Pons (tissue), 1 donor: ENCODE measurements around the gene LCOR.
"Not testable (repeated sequence)": the region's sequence is repeated elsewhere in the genome, so short reads cannot be mapped to it uniquely, and the experiment has no call there.

Source experiments
- DNase-seq: peaks from one replicate; pipeline ENCODE4 v3.0.0-alpha.2; 2016; ENCODE audit warnings: low spot score

The LCOR gene

GRCh38 chr10:96935810-96936209 is 103.7 kb downstream of the LCOR start:
- DNase-seq, result no peak

GRCh38 chr10:96943161-96943560 is 111.1 kb downstream of the LCOR start:
- DNase-seq, result not testable (repeated sequence)

GRCh38 chr10:96947036-96947435 is 114.9 kb downstream of the LCOR start:
- DNase-seq, result no peak

GRCh38 chr10:96949039-96949683 is 117.1 kb downstream of the LCOR start:
- DNase-seq, result no peak

GRCh38 chr10:96951954-96952353 is 119.9 kb downstream of the LCOR start:
- DNase-seq, result no peak

GRCh38 chr10:96955794-96956193 is 123.7 kb downstream of the LCOR start:
- no peak for DNase-seq

GRCh38 chr10:96958071-96958470 is 126.0 kb downstream of the LCOR start:
- no peak for DNase-seq

GRCh38 chr10:96959733-96960132 is 127.6 kb downstream of the LCOR start:
- DNase-seq, result no peak

GRCh38 chr10:96960872-96961271 is 128.8 kb downstream of the LCOR start:
- DNase-seq, result no peak

- DNase-seq, result peak; percentile 54
These were observed 132.0 kb downstream of the LCOR start for GRCh38 chr10:96964131-96964530.

- DNase-seq, result no peak
These were observed 135.7 kb downstream of the LCOR start for GRCh38 chr10:96967847-96968246.

- DNase-seq, result no peak
These were observed 136.8 kb downstream of the LCOR start for GRCh38 chr10:96968682-96969423.

GRCh38 chr10:96971324-96971723 is 139.2 kb downstream of the LCOR start:
- DNase-seq, result no peak

GRCh38 chr10:96972264-96972663 is 140.2 kb downstream of the LCOR start:
- no peak for DNase-seq

- peak; percentile 26 for DNase-seq
These were observed 142.0 kb downstream of the LCOR start for GRCh38 chr10:96973809-96974747.

GRCh38 chr10:96975136-96975535 is 143.0 kb downstream of the LCOR start:
- DNase-seq, result no peak

- no peak for DNase-seq
These were observed 146.6 kb downstream of the LCOR start for GRCh38 chr10:96978621-96979154.

GRCh38 chr10:96982149-96982930 is 150.2 kb downstream of the LCOR start:
- no peak for DNase-seq

GRCh38 chr10:96984541-96985131 is 152.5 kb downstream of the LCOR start:
- DNase-seq, result peak; percentile 28

GRCh38 chr10:96986200-96986856 is 154.2 kb downstream of the LCOR start:
- DNase-seq, result no peak
